Measurements from ENCODE around the gene TM7SF3. TPM values are rescaled to one million over a fixed set of nuclear protein-coding genes. Genes with fewer than 3 reads are reported as not detected.
"Not testable (repeated sequence)": the region's sequence is repeated elsewhere in the genome, so short reads cannot be mapped to it uniquely, and the experiment has no call there.

TM7SF3 gene, protein sequence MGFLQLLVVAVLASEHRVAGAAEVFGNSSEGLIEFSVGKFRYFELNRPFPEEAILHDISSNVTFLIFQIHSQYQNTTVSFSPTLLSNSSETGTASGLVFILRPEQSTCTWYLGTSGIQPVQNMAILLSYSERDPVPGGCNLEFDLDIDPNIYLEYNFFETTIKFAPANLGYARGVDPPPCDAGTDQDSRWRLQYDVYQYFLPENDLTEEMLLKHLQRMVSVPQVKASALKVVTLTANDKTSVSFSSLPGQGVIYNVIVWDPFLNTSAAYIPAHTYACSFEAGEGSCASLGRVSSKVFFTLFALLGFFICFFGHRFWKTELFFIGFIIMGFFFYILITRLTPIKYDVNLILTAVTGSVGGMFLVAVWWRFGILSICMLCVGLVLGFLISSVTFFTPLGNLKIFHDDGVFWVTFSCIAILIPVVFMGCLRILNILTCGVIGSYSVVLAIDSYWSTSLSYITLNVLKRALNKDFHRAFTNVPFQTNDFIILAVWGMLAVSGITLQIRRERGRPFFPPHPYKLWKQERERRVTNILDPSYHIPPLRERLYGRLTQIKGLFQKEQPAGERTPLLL
- 33.5 TPM for polyA plus RNA-seq (2013, experiment 1 of 2; ENCODE audit: insufficient read length)
- polyA plus RNA-seq (2013, experiment 2 of 2; ENCODE audit: insufficient read length), result 38.3 TPM

DNA sequence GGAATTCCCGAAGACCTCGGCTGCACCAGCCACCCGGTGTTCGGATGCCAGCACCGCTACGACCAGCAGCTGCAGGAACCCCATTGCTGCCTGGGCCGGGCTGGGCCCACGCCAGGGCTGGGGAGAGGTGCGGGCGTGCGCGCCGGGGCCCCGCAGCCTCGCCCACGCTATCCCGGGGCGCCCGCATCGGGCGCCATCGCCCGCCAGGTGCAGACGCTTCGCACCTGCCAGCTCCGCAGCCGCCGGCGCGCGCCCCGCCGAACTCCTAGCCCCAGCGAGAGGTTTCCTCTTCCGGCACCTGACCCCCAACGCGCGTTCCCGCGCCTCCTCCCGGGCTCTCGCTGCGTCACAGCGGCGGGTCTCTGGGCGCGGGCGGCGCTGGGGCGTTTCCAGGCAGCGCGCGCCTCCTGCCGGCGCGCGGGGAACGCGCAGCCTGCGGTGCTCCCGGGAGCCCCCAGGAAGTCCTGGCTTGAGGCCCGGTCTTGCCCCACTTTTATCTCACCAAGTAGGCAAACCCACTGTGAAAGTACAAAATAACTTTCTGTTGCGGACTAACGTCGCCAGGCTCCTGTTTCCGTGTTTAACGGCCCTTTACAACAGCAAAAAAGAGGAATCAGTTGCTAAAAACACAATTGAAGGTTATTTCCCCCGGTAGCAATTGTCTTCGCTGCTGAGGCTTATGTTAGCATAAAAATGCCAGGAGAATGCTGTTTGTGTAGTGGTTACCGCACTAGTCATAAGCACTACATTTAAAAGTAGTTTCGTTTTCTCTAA lies at the start of gene TM7SF3:
Gene TM7SF3 (minus strand): TSS at position 300 of the 774 bp plus-strand sequence. CDS start 216 bp downstream, at position 84.
- peak; percentile 86 for DNase-seq

DNA sequence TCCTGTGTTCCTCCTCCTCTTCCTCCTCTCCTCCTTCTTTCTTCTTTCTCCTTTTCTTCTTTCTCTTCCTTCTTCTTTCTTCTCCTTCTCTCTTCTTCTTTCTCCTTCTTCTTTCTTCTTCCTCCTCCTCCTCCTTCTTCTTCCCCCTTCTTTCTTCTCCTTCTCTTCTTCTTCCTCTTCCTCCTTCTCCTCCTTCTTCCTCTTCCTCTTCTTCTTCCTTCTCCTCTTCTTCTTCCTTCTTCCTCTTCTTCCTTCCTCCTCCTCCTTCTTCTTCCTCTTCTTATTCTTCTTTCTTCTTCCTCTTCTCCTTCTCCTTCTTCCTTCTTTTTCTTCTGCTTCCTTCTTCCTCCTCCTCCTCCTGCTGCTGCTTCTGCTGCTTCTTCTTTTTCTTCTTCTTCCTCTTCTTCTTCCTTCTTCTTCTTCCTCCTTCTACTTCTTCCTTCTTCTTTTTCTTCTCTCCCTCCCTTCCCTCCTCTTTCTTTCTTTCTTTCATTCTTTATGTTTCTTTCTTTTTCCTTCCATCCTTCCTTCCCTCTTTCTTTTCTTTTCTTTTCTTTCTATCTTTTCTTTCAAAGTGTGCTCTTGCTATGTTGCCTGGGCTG lies 49.2 kb upstream of the TM7SF3 start:
- no peak for DNase-seq

DNA sequence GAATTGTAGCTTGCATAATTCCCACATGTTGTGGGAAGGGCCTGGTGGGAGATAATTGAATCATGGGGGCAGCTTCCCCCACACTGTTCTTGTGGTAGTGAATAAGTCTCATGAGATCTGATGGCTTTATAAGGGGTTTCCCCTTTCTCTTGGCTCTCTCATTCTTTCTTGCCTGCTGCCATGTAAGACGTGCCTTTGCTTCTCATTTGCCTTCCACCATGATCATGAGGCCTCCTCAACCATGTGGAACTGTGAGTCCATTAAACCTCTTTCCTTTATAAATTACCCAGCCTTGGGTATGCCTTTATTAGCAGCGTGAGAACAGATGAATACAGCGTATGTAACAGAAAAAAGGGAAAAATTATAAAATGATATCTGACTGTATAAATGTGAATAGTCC lies 47.1 kb upstream of the TM7SF3 start:
- no peak for DNase-seq

DNA sequence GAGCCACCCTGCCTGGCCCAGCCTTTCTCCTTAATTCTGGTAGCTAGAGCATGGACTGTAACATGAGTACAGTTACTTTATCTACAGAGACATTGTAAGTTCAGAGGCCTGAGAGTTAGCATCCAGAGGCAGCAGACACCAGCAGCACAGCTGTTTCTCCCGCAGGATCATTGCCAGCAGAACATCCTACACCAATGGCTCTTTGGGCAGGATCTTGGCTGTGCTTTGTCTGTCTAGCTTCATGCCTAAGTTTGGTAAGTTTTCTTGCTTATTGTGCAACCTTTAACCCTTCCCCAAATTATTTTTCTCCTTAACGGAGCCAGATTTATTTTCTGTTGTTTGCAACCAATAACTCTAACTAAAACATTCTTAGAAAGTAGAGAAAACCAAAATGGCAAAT lies 46.6 kb upstream of the TM7SF3 start:
- DNase-seq, result no peak

DNA sequence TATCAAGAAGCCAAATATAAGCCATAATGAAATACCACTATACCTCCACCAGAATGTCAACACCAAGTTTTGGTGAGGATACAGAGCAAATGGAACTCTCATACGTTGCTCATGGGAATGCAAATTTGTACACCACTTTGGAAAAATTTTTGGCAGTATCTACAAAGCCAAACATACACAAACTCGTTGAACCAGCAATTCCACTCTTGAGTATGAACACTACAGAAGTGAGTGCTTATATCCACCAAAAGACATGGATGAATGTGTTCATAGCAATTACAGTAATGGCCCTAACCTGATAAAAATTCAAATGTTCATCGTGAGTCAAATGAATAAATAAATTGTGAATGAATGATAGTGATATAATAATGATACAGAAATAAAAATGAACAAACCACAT lies 43.4 kb upstream of the TM7SF3 start:
- DNase-seq, result no peak

DNA sequence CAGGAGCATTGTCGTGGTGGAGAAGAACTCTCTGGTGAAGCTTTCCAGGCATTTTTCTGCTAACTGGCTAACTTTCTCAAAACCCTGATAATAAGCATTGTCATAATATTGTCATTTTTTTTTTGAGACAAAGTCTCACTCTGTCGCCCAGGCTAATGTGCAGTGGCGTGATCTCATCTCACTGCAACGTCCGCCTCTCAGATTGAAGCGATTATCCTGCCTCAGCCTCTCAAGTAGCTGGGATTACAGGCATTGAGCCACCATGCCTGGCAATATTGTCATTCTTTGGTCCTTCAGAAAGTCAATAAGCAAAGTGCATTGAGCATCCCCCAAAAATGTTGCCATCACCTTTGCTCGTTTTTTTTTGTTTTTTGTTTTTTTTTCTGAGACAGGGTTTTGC lies 41.8 kb upstream of the TM7SF3 start:
- DNase-seq, result no peak

DNA sequence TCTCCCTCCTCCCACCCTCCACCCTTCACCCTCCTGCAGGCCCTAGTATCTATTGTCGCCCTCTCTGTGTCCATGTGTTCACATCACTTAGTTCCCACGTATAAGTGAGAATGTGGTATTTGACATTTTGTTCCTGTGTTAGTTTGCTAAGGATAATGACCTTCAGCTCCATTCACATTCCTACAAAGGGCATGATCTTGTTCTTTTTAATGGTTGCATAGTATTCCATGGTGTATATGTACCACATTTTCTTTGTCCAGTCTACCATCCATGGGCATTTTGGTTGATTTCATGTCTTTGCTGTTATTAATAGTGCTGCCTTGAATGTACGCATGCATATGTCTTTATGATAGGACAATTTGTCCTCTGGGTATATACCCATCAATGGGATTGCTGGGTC lies 38.6 kb upstream of the TM7SF3 start:
- DNase-seq, result no peak

DNA sequence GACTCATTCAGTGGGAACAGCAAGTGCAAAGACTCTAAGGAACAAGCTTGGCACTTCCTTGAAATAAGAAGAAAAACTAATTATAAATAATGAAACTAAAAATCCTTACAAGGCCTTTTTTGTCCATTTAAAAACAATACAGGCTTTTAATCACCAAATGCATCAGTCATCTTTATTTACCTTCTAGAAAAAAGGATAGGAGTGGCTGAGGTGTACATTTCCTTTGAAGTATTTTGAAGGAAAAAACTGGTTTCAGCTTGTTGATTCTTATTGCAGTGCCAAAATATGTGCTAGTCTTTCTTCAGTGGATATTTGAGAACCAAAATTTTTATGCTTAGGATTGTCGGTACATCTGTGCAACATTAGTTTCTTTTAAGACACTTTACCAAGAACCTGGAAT lies 38.0 kb upstream of the TM7SF3 start:
- DNase-seq, result no peak

DNA sequence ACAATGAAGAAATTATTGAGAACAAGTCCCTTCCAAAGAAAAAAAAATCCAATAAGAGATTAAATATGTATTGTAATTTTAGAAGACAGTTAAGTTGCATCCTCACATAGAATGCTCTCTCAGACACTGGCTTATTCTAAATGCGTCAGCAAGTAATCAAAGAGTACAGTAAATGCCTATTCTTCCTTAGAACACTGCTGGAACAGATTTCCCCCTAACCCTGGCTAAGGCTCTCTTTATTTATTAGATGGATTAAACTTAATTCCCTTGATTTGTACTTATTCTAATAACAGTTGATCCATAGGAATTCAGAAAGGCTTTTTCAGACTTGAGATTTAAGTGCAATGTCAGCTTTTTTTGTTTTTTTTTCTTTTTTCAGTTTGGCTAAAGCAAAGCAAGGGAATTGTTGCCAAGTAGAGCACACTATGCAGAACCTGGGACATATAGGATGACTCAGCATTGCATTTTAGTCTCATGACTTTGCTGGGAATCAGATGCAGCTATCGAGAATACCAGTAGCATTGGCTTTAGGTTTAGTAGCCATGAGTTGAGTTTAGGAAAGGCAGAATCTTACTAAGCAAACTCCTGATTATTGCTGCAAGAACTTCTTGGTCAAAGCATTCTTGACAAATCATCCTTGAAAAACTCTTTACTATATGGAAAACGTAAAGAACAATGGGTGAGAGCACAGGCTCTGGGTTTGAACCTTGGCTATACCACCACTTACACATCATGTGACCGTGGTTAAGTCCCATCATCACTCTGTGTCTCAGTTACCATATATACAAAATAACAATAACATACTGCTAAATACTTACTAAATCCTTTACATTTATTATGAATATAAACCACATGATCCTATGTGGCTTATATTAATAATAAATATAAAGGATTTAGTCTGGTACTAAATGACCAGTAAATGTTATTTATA lies 34.9 kb upstream of the TM7SF3 start:
- peak; percentile 94 for DNase-seq

DNA sequence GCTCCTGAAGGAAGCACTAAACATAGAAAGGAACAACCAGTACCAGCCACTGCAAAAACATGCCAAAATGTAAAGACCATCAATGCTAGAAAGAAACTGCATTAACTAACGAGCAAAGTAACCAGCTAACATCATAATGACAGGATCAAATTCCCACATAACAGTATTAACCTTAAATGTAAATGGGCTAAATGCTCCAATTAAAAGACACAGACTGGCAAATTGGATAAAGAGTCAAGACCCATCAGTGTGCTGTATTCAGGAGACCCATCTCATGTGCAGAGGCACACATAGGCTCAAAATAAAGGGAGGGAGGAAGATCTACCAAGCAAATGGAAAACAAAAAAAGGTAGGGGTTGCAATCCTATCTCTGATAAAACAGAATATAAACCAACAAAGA lies 27.8 kb upstream of the TM7SF3 start:
- DNase-seq, result not testable (repeated sequence)

DNA sequence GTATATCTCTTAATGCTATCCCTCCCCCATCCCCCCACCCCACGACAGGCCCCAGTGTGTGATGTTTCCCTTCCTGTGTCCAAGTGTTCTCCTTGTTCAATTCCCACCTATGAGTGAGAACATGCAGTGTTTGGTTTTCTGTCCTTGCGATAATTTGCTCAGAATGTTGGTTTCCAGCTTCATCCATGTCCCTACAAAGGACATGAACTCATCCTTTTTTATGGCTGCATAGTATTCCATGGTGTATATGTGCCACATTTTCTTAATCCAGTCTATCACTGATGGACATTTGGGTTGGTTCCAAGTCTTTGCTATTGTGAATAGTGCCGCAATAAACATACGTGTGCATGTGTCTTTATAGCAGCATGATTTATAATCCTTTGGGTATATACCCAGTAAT lies 26.5 kb upstream of the TM7SF3 start:
- not testable (repeated sequence) for DNase-seq

DNA sequence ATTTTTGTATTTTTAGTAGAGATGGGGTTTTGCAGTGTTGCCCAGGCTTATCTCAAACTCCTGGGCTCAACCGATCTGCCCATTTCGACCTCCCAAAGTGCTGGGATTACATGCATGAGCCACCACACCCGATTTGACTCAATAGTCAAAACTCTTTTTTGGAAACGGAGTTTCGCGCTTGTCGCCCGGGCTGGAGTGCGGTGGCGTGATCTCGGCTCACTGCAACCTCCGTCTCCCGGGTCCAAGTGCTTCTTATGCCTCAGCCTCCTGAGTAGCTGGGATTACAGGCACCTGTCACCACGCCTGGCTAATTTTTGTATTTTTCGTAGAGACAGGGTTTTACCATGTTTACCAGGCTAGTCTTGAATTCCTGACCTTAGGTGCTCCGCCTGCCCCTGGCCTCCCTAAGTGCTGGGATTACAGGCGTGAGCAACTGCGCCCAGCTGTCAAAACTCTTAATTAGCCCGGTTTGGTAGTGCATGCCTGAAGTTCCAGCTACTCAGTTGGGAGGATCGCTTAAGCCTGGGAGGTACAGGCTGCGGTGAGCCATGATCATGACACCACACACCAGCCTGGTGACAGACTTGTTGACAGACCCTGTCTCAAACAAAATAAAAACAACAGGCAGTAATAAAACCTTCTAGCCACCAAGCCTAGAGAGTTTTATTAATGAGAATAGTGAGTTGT lies 20.6 kb upstream of the TM7SF3 start:
- DNase-seq, result no peak

DNA sequence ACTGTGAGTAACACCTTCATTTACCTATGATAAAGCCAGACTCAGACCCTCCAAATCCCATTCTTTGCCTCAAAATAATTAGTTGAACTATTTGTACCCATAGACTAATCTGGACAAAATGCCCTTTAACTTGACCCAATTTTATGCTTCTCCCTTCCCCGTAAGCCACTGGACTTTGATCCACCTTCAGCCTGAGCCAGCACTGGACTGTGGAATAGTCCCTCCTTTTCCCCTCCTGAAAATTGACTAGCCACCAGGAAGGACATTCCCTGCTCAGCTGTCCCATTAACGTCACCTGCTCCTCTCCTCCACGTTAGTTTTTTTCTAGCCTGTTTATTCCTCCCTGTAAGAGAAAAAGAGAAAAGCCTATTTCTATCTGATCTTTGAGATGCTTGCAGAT lies 18.5 kb upstream of the TM7SF3 start:
- DNase-seq, result no peak

DNA sequence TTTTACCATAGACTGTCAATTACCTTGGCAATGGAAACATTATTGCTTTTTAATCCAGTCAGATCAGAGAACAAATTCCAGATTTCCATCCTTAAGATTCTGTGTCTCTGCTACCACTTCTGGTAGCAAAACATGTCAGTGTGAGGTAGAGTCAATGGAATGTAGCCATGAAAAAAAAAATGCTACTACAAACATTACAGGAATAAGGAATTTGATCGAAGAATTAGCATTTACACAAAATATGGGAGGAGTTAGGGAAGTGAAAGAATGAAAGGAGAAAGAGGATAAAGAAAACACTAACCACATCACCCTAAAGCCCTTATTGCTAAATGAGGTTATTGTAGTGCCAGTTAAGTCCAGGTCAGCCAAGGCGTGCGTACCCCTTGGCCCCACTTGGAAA lies 17.3 kb upstream of the TM7SF3 start:
- DNase-seq, result peak; percentile 35

DNA sequence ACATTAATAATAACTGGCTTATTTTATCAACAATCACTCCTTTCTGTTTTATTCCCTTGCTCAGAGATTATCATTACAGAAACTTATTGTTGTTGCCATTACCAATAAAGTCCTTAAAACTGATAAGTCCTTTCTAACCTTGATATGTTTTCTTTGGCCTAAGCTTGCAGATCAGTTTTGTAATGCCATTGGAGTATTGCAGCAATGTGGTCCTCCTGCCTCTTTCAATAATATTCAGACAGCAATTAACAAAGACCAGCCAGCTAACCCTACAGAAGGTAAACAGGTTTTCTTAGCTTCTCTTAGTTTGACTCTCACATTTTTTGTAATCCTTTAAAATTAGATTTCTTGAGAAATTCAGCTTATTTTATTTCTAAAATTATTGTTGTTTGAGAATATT lies 12.1 kb upstream of the TM7SF3 start:
- no peak for DNase-seq

DNA sequence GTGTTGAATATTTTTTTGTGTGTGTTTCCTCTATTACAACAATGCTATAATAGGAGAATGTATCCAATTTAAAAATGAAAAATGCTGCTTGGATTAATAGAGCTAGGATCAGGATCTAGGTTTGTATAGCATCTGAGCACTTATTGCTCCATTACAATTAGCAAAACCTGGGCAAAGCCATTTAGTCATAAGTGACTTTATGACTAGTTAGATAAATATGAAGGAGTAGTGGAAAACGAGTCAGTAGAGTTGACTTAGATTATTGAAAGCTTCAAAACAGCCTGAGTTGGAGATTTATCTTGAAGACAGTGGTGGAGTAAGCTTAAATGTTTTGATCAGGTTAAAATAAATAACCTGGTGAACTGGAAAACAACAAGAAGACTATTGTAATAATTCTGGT lies 10.9 kb upstream of the TM7SF3 start:
- no peak for DNase-seq

DNA sequence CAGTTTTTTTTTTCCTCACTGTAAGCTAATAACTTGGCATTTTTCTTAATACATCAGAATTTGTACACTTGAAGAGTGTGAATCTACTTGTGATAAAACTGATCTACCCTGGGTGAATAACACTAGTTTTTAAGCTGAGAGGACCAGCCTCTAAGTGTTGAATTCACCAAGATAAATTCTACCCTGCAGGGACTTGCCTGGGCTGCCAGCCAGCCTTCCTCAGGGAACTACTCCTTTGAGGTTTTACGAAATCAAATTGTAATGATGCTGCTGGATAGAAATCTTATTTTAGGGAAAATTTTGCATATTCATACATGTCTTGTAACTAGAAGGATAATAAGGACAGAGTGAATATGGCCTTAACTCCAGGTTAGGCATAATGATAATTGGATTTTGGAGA lies 10.1 kb upstream of the TM7SF3 start:
- no peak for DNase-seq

DNA sequence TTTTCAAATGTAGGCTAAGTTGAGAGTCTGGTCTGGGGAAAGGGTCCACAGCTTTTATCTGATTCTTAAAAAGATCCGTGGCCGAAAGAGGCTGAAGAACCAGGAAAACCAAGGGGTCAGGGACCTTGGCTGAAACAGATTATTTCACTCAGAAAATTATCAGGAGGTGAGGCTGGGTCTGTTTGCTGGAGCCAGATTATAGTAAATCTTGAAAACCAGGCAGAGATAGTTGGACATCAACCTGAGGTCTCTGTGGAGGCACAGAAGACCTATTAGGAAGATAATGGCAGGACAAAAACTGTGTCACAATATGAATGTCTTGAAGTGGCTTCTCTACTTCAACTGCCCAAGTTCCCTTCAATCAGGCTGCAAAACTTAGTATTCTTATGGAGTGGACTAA lies 6.6 kb upstream of the TM7SF3 start:
- no peak for DNase-seq

DNA sequence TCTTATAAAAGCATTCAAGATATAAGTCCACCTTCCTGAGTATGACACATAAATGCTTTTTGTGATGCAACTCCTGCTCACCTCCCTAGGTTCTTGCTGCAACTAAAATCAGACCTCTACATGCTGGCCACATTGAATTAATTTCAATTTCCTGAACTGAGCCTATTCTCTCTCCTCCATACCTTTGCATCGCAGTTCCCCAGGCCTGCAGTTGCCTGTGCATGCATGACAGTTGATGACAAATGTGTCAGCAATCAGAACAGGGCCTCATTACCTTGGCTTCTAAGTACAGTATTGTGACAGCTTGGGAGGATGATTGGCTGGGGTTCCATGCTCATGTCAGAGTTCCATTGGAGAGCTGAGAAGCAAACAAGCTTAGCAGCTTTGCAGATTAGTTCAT lies 3.9 kb upstream of the TM7SF3 start:
- DNase-seq, result no peak

DNA sequence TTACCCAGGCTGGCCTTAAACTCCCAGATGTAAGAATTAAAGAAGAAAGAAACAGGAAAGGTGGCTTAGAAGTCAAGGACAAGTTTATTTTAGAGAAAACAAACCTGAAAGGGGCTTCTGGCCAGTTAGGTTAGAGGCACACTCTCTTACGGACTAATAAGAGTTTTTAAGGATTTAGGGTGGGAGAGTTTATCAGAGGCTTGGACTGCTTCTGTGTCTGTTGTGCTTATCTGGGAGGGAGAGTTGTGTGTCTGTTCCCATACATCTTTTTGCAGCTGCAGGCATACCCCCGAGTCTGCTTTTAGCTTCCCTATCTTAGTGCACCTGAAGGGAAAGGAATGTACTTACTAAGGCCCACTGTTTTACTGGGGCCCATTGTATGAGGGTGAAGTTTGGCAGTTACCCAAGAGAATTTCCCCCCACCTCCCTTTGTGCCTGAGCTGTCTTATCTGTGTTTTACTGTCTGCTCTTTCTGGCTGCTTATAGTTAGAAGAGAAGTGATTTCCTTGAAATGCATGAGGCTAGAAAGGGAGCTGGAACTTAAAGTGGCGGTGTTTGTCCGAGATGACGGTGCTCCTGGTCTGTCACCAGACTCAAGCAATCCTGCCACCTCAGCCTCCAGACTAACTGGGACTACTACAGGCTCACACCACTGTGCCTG lies 3.1 kb upstream of the TM7SF3 start:
- not testable (repeated sequence) for DNase-seq

DNA sequence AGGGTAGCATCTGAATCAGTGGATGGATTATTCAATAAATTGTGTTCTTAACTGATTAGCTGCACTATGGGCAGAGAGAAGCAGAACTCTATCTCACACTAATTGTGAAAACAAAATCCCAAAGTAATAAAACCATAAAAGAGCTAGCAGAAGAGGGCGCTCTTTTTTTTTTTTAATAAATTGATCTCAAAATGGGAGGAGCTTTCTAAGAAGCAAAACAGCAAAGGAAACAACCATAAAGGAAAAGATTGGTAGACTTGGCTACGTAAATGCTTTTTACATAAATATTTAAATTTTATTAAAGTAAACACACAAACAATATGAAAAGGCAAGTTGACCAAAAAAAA lies 1.5 kb upstream of the TM7SF3 start:
- DNase-seq, result peak; percentile 35
